ENCODE results near the gene ICE1. TPM values are rescaled to one million over a fixed set of nuclear protein-coding genes. Genes with fewer than 3 reads are reported as not detected.
"Not testable (repeated sequence)": the region's sequence is repeated elsewhere in the genome, so short reads cannot be mapped to it uniquely, and the experiment has no call there.

ICE1 gene
- total and polyA plus RNA-seq, 3 donors from 2014 or later, result 13.8 to 35.6 (median 34.5) TPM

GRCh38 chr5:5409151-5409810, 13.2 kb upstream of the ICE1 start:
- no peak overlapping the region for H3K4me3 ChIP-seq
- H3K27me3 ChIP-seq, result no peaks in the 10 kb centered on the region
- H3K36me3 ChIP-seq (ENCODE audit: low read depth, missing control alignments), result no peaks in the 10 kb centered on the region
- H3K4me1 ChIP-seq, result no peaks in the 10 kb centered on the region
- WGBS, 2 donors, result 94 to 99% methylated on average over 4 of the region's 4 CpGs
- DNase-seq, result peak; percentile 20
- intact Hi-C loops (cut with DNase I; ENCODE audit: low total_unique reads), result no loop called here
- no peak for TF ChIP-seq POLR2A (IDR thresholded peaks at IDR 0.05)
- no peak for TF ChIP-seq CTCF (IDR thresholded peaks at IDR 0.05)
- H3K27ac ChIP-seq, result no peak overlapping the region
- no peaks in the 10 kb centered on the region for H3K9me3 ChIP-seq

GRCh38 chr5:5413856-5414255, 8.6 kb upstream of the ICE1 start:
- not testable (repeated sequence) for H3K9me3 ChIP-seq; H3K36me3 ChIP-seq (ENCODE audit: low read depth, missing control alignments); H3K4me1 ChIP-seq; DNase-seq; H3K27ac ChIP-seq; H3K4me3 ChIP-seq; H3K27me3 ChIP-seq
- 57 to 82% methylated on average over 5 of the region's 5 CpGs for WGBS, 2 donors
- intact Hi-C loops (cut with DNase I; ENCODE audit: low total_unique reads), result loop anchor here (10.0 kb wide), 1 partner anchor 279 kb away; no protein-coding TSS in a partner anchor

DNA sequence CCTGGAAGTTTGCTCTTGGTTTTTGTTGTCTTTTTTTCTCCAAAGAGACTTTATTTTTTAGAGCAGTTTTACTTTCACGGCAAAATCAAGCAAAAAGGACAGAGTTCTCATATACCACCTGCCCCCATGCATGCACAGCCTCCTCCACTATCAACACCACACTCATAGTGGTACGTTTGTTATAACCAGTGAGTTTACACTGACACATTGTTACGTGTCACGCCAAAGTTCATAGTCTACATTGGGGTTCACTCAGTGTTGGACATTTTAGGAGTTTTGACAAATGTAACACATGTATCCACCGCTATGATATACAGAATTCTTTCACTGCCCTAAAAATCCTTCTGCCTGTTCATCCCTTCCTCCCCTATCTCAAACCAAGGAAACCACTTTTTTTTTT, 7.5 kb upstream of the ICE1 start:
- no peak overlapping the region for H3K27ac ChIP-seq
- no peaks in the 10 kb centered on the region for H3K4me1 ChIP-seq
- intact Hi-C loops (cut with DNase I; ENCODE audit: low total_unique reads), result loop anchor here (10.0 kb wide), 1 partner anchor 280 kb away; no protein-coding TSS in a partner anchor
- no peak overlapping the region for H3K4me3 ChIP-seq
- no peak for DNase-seq
- no peaks in the 10 kb centered on the region for H3K9me3 ChIP-seq
- no peak for TF ChIP-seq CTCF (IDR thresholded peaks at IDR 0.05)
- TF ChIP-seq POLR2A (IDR thresholded peaks at IDR 0.05), result no peak
- 80 to 83% methylated on average over 5 of the region's 5 CpGs for WGBS, 2 donors
- H3K27me3 ChIP-seq, result no peaks in the 10 kb centered on the region
- H3K36me3 ChIP-seq (ENCODE audit: low read depth, missing control alignments), result no peaks in the 10 kb centered on the region

DNA sequence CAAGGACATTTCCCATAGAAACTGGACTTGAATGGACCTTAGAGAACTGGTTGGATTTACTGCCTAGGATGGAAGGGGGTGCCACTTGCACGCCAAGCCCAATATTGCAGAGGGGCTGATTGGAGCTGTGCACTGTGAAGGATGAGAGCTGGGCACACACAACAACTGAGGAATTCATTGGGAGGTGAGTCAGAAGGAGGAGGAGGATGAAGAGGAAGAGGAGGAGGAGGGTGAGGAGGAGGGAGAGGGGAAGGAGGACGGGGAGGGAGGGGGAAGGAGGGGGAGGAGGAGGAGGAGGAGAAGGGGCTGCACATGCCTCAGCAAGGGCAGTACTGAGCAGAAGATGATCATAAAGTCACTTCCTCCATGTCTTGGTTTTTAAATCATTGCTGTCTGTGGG, 5.7 kb upstream of the ICE1 start:
- Histone ChIP-seq H3K9me3 (no peaks in the 10 kb centered on the region), H3K36me3 (ENCODE audit: low read depth, missing control alignments) (no peaks in the 10 kb centered on the region), H3K4me3 (no peak overlapping the region), H3K27me3 (no peaks in the 10 kb centered on the region), H3K27ac (no peak overlapping the region), H3K4me1 (peaks cover 5% of the 10 kb centered on the region)
- no peak for DNase-seq
- TF ChIP-seq POLR2A (IDR thresholded peaks at IDR 0.05) (no peak), CTCF (IDR thresholded peaks at IDR 0.05) (no peak)
- whole genome bisulfite sequencing, 2 donors, result 72 to 88% methylated on average over 1 to 2 of the region's 2 CpGs
- intact Hi-C loops (cut with DNase I; ENCODE audit: low total_unique reads), result loop anchor here (10.0 kb wide), 1 partner anchor 282 kb away; no protein-coding TSS in a partner anchor

- no peak for DNase-seq
These were observed 4.5 kb upstream of the ICE1 start for GRCh38 chr5:5418006-5418405.

More at GRCh38 chr5:5418006-5418405, 4.5 kb upstream of the ICE1 start:
- no peaks in the 10 kb centered on the region for H3K9me3 ChIP-seq
- 86 to 92% methylated on average over 3 of the region's 3 CpGs for WGBS, 2 donors
- TF ChIP-seq POLR2A (IDR thresholded peaks at IDR 0.05), result no peak
- TF ChIP-seq CTCF (IDR thresholded peaks at IDR 0.05), result no peak
- intact Hi-C loops (cut with DNase I; ENCODE audit: low total_unique reads), result loop anchor here (10.0 kb wide), 1 partner anchor 283 kb away; no protein-coding TSS in a partner anchor
- H3K4me3 ChIP-seq, result no peak overlapping the region
- no peaks in the 10 kb centered on the region for H3K27me3 ChIP-seq
- no peaks in the 10 kb centered on the region for H3K36me3 ChIP-seq (ENCODE audit: low read depth, missing control alignments)
- H3K4me1 ChIP-seq, result peaks cover 5% of the 10 kb centered on the region
- H3K27ac ChIP-seq, result no peak overlapping the region

Measured in testis (tissue), 3 donors.